Right lobe of liver (tissue), 4 donors: Measurements from ENCODE around the gene AMPH.

ENCODE experiments used
- CTCF ChIP-seq, 4 donors: fragments of 200-600 bp in 3 of 4; fragments of 450-650 bp in 1 of 4; IDR thresholded peaks; one replicate each; pipeline versions ENCODE4 v1.5.1 to v1.8.0; 2016 to 2022; ENCODE audit warnings: antibody characterized with exemption in 4 of 4, mild to moderate bottlenecking in 2 of 4
- POLR2A ChIP-seq: fragments of 450-650 bp; IDR thresholded peaks from one replicate; pipeline ENCODE4 v1.6.1; 2017; ENCODE audit warnings: antibody characterized with exemption, mild to moderate bottlenecking
- donor health status: DM: no; HTN: no; CAD: no.
- donor health status: DM: no; HTN: no; CAD: no.
- donor health status: DM: no; HTN: yes; CAD: no.

- TF ChIP-seq CTCF (IDR thresholded peaks at IDR 0.05) (no peak), POLR2A (no peak)
These were observed 27.7 kb upstream of the AMPH start for GRCh38 chr7:38658921-38659320.
